CD4-positive, CD25-positive, alpha-beta regulatory T cell (primary cell): Measurements from ENCODE around the gene DNAJC5. TPM values are rescaled to one million over a fixed set of nuclear protein-coding genes. Genes with fewer than 3 reads are reported as not detected.
"Not testable (repeated sequence)": the region's sequence is repeated elsewhere in the genome, so short reads cannot be mapped to it uniquely, and the experiment has no call there.

ENCODE experiments used
- ATAC-seq, 2 donors: fragments of 150-1000 bp; cut with Tn5 transposase; one replicate each; pipeline ENCODE4 v1.10.0; 2021; ENCODE audit warnings: low read depth in 2 of 2, moderate number of reproducible peaks in 2 of 2, moderate library complexity in 1 of 2
- DNase-seq, 3 donors: peaks; one replicate each; pipeline versions ENCODE4 v3.0.0 to v3.0.0-alpha.2; 2012 to 2022; ENCODE audit warnings: mixed read lengths in 1 of 3
- H3K27ac ChIP-seq: one replicate; pipeline ENCODE4 v1.7.0; 2013; ENCODE audit warnings: mild to moderate bottlenecking, low read length; ENCODE audit not compliant: insufficient read depth, poor library complexity, severe bottlenecking
- H3K27me3 ChIP-seq: one replicate; pipeline ENCODE4 v1.7.0; 2013; ENCODE audit warnings: low read length; ENCODE audit not compliant: control insufficient read depth, insufficient read depth
- H3K36me3 ChIP-seq: one replicate; pipeline ENCODE4 v1.7.0; 2013; ENCODE audit warnings: mild to moderate bottlenecking, low read length, moderate library complexity; ENCODE audit not compliant: control insufficient read depth, insufficient read depth
- H3K4me1 ChIP-seq: 2 replicates; pipeline ENCODE4 v1.7.0; 2013; ENCODE audit warnings: mild to moderate bottlenecking, low read length; ENCODE audit not compliant: insufficient read depth, control insufficient read depth, poor library complexity, severe bottlenecking
- H3K4me3 ChIP-seq: one replicate; pipeline ENCODE4 v1.7.0; 2013; ENCODE audit warnings: low read depth, mild to moderate bottlenecking, low read length, moderate library complexity
- H3K9me3 ChIP-seq, 2 experiments: 1 replicate in 1 of 2; 2 replicates in 1 of 2; pipeline ENCODE4 v1.7.0; 2013; ENCODE audit warnings: low read length in 2 of 2, mild to moderate bottlenecking in 1 of 2, moderate library complexity in 1 of 2; ENCODE audit not compliant: control insufficient read depth in 2 of 2
- H3K27ac Mint-ChIP-seq, 3 donors: one replicate each; pipeline ENCODE4 v1.8.0; 2020 to 2022; ENCODE audit warnings: mild to moderate bottlenecking in 3 of 3, mixed read lengths in 3 of 3, moderate library complexity in 2 of 3
- H3K27me3 Mint-ChIP-seq: one replicate; pipeline ENCODE4 v1.8.0; 2022; ENCODE audit warnings: mild to moderate bottlenecking, mixed read lengths
- H3K36me3 Mint-ChIP-seq: one replicate; pipeline ENCODE4 v1.8.0; 2020; ENCODE audit warnings: mixed read lengths
- H3K4me1 Mint-ChIP-seq, 4 donors: one replicate each; pipeline ENCODE4 v1.8.0; 2020 to 2022; ENCODE audit warnings: mixed read lengths in 4 of 4, mild to moderate bottlenecking in 1 of 4
- H3K4me3 Mint-ChIP-seq, 4 donors: one replicate each; pipeline ENCODE4 v1.8.0; 2020 to 2022; ENCODE audit warnings: mild to moderate bottlenecking in 4 of 4, mixed read lengths in 4 of 4, moderate library complexity in 3 of 4
- H3K9me3 Mint-ChIP-seq, 7 donors: one replicate each; pipeline ENCODE4 v1.8.0; 2020 to 2022; ENCODE audit warnings: mixed read lengths in 7 of 7, mild to moderate bottlenecking in 3 of 7, moderate library complexity in 2 of 7
- polyA plus RNA-seq, 4 donors: library from polyadenylated mRNA; unstranded; fragments of 300-500 nt; fragmentation: Illumina TruSeq; gene quantifications; one replicate each; pipeline ENCODE4 v1.2.3, GENCODE V29; 2021
- total RNA-seq: library from RNA; stranded (reverse); gene quantifications from one replicate; pipeline ENCODE4 v1.2.3, GENCODE V29; 2022

DNAJC5 gene
- total and polyA plus RNA-seq, 5 donors from 2014 or later: 5.0 to 34.9 (median 6.1) TPM

DNA sequence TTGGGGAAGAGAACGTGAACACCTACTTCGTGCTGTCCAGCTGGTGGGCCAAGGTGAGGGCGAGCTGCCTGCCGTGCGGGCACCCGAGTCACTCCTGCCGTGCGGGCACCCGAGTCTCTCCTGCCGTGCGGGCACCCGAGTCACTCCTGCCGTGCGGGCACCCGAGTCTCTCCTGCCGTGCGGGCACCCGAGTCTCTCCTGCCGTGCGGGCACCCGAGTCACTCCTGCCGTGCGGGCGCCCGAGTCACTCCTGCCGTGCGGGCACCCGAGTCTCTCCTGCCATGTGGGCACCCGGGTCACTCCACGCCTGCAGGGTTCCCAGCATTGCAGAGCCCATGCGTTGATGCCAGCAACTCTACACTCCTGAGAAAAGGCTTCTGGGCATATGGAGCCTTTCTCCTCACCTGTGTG lies 34.6 kb downstream of the DNAJC5 start:
- H3K27me3 ChIP-seq, ATAC-seq, H3K27ac ChIP-seq, H3K4me3 Mint-ChIP-seq, H3K27ac Mint-ChIP-seq, H3K9me3 ChIP-seq, H3K4me3 ChIP-seq, H3K27me3 Mint-ChIP-seq, DNase-seq, H3K4me1 ChIP-seq, H3K9me3 Mint-ChIP-seq: not testable (repeated sequence)
- peaks cover 56% of the 10 kb centered on the region for H3K36me3 ChIP-seq
- Mint-ChIP-seq H3K36me3 (peaks cover 33% of the 10 kb centered on the region), H3K4me1 (peaks cover 0 to 24% (median 8%) of the 10 kb centered on the region in 4 donors)

- Histone ChIP-seq H3K9me3 (no peaks in the 10 kb centered on the region), H3K36me3 (peaks cover 65% of the 10 kb centered on the region), H3K4me1 (no peaks in the 10 kb centered on the region), H3K4me3 (no peak overlapping the region), H3K27me3 (no peaks in the 10 kb centered on the region), H3K27ac (no peak overlapping the region)
- Mint-ChIP-seq H3K27me3 (no peaks in the 10 kb centered on the region), H3K9me3 (no peaks in the 10 kb centered on the region), H3K36me3 (peaks cover 41% of the 10 kb centered on the region), H3K4me1 (peaks cover 0 to 15% (median 8%) of the 10 kb centered on the region in 4 donors), H3K4me3 (no peak overlapping the region), H3K27ac (no peak overlapping the region)
- no peak for ATAC-seq
- DNase-seq: no peak
Measured at GRCh38 chr20:63930971-63931553, 36.1 kb downstream of the DNAJC5 start.

DNA sequence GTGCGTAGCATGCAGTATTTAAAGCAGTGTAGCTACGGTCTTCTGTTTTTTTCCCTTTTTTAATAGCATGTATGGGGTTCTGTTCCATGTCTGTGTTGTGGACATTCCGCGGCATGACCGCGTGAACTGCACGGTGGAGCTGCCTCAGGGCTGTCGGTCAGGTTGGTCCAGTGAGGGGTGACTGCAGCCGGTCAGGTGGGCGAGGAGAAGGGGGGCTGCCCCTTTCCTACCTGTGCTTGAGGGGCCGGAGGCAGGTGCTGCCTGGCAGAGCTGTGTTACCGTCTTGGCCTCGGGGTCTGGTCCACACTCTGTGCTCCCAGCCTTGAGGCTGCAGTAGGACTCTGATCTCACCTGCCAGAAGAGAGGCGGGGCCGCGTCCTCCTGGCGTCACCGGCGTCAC lies 36.8 kb downstream of the DNAJC5 start:
- H3K4me3 ChIP-seq: no peak overlapping the region
- H3K4me1 ChIP-seq: no peaks in the 10 kb centered on the region
- no peaks in the 10 kb centered on the region for H3K9me3 ChIP-seq
- Mint-ChIP-seq H3K27me3 (no peaks in the 10 kb centered on the region), H3K4me1 (peaks cover 0 to 9% (median 4%) of the 10 kb centered on the region in 4 donors), H3K36me3 (peaks cover 38% of the 10 kb centered on the region), H3K9me3 (no peaks in the 10 kb centered on the region), H3K27ac (no peak overlapping the region), H3K4me3 (no peak overlapping the region)
- DNase-seq: no peak
- H3K27ac ChIP-seq: no peak overlapping the region
- H3K27me3 ChIP-seq: no peaks in the 10 kb centered on the region
- ATAC-seq: no peak
- H3K36me3 ChIP-seq: peaks cover 66% of the 10 kb centered on the region

- H3K27ac ChIP-seq: no peak overlapping the region
- no peaks in the 10 kb centered on the region for H3K9me3 ChIP-seq
- Mint-ChIP-seq H3K4me3 (no peak overlapping the region), H3K4me1 (peaks cover 0 to 4% (median 2%) of the 10 kb centered on the region in 4 donors), H3K9me3 (no peaks in the 10 kb centered on the region), H3K27ac (no peak overlapping the region), H3K36me3 (peaks cover 36% of the 10 kb centered on the region), H3K27me3 (no peaks in the 10 kb centered on the region)
- no peaks in the 10 kb centered on the region for H3K4me1 ChIP-seq
- no peak for DNase-seq
- ATAC-seq: no peak
- H3K36me3 ChIP-seq: peaks cover 62% of the 10 kb centered on the region
- H3K4me3 ChIP-seq: no peak overlapping the region
- no peaks in the 10 kb centered on the region for H3K27me3 ChIP-seq
Measured at GRCh38 chr20:63932606-63933160, 37.8 kb downstream of the DNAJC5 start.

DNA sequence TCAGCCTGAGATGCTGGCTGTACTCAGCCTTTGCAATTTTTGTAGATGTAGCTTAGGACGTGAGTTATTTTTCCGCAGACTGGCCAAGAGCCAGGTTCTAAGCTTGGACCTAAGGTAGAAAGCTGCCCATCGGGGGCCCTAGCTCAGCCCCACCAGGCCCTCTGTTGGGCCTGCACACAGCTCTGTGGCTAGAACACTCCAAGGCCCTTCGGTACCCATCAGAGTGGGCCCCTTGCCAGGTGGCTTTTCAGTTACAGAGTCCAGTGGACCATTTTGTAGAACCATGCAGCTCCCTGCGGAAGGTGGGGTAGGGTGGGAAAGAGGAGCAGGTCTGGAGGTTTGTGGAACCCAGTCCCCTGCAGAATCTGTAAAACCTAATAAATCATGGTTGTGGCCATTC lies 38.7 kb downstream of the DNAJC5 start:
- no peaks in the 10 kb centered on the region for H3K9me3 ChIP-seq
- H3K4me3 ChIP-seq: no peak overlapping the region
- Mint-ChIP-seq H3K27ac (no peak overlapping the region), H3K36me3 (peaks cover 31% of the 10 kb centered on the region), H3K9me3 (no peaks in the 10 kb centered on the region), H3K4me1 (peaks cover 0 to 4% (median 2%) of the 10 kb centered on the region in 4 donors), H3K4me3 (no peak overlapping the region), H3K27me3 (no peaks in the 10 kb centered on the region)
- H3K4me1 ChIP-seq: no peaks in the 10 kb centered on the region
- no peak overlapping the region for H3K27ac ChIP-seq
- no peaks in the 10 kb centered on the region for H3K27me3 ChIP-seq
- peaks cover 52% of the 10 kb centered on the region for H3K36me3 ChIP-seq
- DNase-seq (no peak), ATAC-seq (no peak)

DNA sequence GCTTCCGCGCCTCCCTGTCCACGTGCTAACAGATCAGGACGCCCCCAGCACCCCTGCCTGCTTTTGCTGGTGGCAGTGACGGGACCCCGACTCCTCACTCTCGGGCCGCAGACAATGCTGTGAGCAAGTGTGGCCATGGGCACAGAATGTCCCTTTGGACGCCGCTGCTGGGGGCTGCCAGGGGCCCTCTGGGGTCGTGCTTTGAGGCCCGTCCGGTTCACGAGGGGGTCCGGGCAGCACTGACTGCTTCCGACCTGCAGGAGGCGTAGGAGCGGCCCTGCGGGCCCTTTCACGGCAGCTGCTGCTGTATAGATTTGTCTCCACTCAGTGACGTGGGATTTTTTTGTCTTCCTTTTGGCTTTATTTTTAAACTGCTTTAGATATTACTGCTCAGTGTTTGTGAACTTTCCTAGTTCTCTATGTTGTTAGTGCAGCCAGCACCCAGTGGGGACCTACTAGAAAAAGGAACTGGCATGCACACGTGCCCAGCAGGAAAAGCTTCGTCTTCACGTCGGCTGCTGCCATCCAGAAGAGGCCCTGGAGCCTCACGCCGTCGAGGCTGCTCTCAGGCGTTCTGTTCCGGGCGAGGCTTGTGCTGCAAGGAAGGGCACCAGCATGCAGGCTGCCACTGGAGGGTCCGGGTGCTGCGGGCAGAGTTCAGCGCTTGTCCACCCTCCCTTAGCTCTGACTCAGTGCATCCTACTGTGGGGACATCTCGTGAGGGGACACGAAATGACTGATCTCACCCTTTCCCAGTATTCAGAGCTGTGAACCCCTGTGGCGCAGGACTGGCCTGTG lies 39.5 kb downstream of the DNAJC5 start:
- no peak overlapping the region for H3K4me3 ChIP-seq
- no peaks in the 10 kb centered on the region for H3K4me1 ChIP-seq
- DNase-seq: no peak
- no peaks in the 10 kb centered on the region for H3K9me3 ChIP-seq
- peaks cover 0 to 4% (median 2%) of the 10 kb centered on the region in 4 donors for H3K4me1 Mint-ChIP-seq
- H3K27me3 Mint-ChIP-seq: no peaks in the 10 kb centered on the region
- no peaks in the 10 kb centered on the region for H3K9me3 Mint-ChIP-seq
- H3K27ac Mint-ChIP-seq: peak overlapping the region in 1 of 3 donors; percentile 41
- peaks cover 46% of the 10 kb centered on the region for H3K36me3 ChIP-seq
- no peak overlapping the region for H3K4me3 Mint-ChIP-seq
- peaks cover 26% of the 10 kb centered on the region for H3K36me3 Mint-ChIP-seq
- H3K27me3 ChIP-seq: no peaks in the 10 kb centered on the region
- ATAC-seq: no peak
- no peak overlapping the region for H3K27ac ChIP-seq

DNA sequence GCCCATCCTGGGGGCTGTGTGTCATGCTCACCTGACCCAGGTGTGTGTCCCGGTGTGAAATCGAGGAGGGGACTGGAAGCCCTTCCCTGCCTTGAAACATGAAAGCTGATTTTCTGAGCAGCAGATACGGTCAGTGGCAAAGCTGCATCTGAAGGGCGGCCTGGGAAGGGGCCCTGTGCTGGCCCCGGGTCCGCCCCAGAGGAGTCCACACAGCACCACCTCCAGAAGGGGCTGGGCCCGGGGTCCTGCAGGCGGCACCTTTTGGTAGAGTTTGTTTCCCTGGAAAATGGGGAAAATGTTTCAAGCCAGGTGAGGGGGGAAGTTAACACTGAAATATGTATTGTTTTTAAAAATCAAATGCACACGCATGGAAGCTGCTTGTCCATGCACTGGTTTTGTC lies 40.5 kb downstream of the DNAJC5 start:
- no peak for DNase-seq
- no peak overlapping the region for H3K4me3 ChIP-seq
- no peaks in the 10 kb centered on the region for H3K9me3 ChIP-seq
- Mint-ChIP-seq H3K9me3 (no peaks in the 10 kb centered on the region), H3K27ac (peak overlapping the region in 1 of 3 donors; percentile 20), H3K4me3 (no peak overlapping the region), H3K4me1 (peaks cover 0 to 4% (median 2%) of the 10 kb centered on the region in 4 donors), H3K36me3 (peaks cover 23% of the 10 kb centered on the region), H3K27me3 (no peaks in the 10 kb centered on the region)
- H3K36me3 ChIP-seq: peaks cover 44% of the 10 kb centered on the region
- H3K4me1 ChIP-seq: no peaks in the 10 kb centered on the region
- no peak for ATAC-seq
- H3K27me3 ChIP-seq: no peaks in the 10 kb centered on the region
- no peak overlapping the region for H3K27ac ChIP-seq
